Kidney glomerular epithelial cell (primary cell): ENCODE measurements around the gene BBS1.

Experiments
- DNase-seq: peaks from one replicate; lab custom pipeline; 2025; lab: John Stamatoyannopoulos, UW

The BBS1 gene

GRCh38 chr11:66477263-66478201, 32.9 kb upstream of the BBS1 start:
- DNase-seq = no peak

GRCh38 chr11:66478729-66479393, 31.6 kb upstream of the BBS1 start:
- DNase-seq = no peak

DNA sequence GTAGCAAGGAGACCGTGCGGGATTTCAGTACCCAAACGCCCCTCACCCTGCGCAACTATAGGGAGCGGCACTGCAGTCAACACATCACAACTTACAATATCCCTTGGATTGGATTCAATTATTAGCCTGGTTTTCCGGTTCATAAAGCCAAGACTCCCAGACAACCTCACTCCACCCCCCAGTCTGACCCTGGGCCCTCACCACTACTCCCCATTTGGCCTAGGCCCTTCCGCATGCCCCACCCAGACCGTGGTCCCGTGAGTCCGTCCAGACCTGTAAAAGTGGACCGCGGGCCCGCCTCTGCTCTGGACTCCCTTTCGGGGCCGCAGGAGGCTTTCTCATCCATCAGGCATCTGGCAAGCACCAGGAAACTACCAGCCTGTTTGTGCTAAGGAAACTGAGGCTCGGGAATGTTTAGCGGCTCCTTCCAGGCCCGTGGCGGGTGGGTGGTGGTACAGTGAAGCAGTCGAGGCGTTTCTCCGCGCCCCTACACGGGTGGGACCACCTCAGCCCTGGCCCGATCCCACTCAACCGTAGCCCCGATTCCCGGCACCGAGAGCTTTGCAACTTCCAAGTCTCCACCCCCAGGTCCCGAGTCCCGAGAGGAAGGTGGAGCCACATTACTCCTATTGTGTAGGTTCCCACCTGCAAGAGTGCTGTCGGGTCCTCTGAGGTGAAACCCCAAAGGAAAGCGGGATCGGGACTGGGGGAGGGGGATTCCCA, 30.9 kb upstream of the BBS1 start:
- peak; percentile 63 for DNase-seq

DNA sequence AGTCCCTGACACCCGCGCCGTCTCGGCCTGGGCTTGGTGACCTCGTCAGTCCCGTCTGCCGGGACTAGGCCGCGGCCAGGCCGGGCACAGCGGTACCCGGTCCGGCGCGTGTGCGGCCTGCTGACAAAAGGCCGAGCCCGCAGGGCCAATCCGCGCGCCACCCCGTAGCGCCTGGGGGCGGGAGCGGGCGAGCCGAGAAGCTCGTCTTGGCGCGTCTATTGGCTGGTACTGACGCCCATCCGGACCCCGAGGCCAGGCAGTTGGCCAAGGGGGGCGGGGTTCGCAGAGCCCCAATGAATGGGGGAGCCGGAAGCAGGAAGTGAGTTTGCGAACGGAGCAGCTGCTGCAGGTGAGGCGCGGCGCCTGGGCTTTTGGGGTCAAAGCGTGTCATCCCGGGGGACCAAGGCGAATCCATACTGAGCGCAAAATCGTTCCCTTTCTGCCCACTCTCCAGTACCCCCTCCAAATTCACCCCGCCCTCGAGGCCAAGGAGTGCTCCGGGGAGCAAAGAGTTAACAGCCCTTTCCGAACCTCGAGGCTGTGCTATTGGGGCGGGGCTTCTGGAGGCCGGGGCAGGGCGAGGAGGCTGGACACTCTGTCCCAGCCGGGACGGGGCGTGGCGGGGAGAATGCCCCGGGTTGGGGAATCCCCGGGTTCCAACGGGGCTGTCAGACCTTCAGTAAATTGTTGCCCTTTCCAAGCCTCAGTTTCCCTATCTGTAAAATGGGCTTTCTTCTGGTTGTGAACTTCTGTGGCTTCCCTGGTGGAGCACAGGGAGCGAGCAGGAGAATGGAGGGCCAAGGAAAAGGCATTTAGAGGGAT, 30.1 kb upstream of the BBS1 start, which contains the start of gene DPP3:
TSS of gene DPP3 (plus strand) at position 318 of the 822 bp plus-strand sequence. CDS start 1,767 bp downstream, outside the sequence.
- DNase-seq = peak; percentile 95

GRCh38 chr11:66484806-66485380, 25.5 kb upstream of the BBS1 start:
- DNase-seq = no peak

GRCh38 chr11:66488957-66489356, 21.5 kb upstream of the BBS1 start:
- DNase-seq = no peak

DNA sequence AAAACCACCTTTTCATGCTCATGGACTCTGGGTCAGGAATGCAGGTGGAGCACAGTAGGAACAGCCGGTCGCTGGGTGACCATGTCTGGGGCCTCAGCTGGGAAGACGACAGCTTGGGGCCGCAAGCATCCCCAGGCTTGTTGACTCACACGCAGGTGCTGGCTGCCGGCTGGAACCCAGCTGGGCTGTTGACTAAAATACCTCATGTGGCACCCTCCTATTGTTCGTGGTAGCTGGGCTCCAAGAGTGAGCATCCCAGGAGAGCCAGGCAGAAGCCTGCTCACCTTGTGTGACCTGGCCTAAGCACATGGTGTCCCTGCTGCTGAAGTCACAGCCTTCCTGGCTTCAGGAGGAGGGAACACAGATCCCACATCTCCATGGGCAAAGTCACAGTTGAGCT, 20.8 kb upstream of the BBS1 start:
- DNase-seq = no peak

DNA sequence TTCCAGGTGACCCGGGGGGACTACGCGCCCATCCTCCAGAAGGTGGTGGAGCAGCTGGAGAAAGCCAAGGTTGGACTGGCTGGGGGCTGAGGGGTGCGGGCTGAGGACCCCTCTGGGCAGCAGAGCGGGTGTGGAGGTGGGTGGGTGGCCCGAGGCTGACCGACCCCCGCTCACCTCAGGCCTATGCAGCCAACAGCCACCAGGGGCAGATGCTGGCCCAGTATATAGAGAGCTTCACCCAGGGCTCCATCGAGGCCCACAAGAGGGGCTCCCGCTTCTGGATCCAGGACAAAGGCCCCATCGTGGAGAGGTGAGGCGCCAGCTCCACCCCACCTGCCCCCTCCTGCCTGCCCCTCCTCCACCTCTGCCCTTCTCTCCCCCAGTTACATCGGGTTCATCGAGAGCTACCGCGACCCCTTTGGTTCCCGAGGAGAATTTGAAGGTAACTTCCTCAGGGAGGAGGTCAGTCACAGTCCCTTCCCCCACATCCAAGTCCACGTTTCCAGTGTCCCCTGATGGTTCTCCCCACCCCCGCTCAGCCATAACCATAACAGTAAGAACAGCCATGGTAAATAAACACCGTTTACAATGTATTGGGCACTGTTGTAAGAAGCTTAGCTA, 19.0 kb upstream of the BBS1 start:
- no peak for DNase-seq

DNA sequence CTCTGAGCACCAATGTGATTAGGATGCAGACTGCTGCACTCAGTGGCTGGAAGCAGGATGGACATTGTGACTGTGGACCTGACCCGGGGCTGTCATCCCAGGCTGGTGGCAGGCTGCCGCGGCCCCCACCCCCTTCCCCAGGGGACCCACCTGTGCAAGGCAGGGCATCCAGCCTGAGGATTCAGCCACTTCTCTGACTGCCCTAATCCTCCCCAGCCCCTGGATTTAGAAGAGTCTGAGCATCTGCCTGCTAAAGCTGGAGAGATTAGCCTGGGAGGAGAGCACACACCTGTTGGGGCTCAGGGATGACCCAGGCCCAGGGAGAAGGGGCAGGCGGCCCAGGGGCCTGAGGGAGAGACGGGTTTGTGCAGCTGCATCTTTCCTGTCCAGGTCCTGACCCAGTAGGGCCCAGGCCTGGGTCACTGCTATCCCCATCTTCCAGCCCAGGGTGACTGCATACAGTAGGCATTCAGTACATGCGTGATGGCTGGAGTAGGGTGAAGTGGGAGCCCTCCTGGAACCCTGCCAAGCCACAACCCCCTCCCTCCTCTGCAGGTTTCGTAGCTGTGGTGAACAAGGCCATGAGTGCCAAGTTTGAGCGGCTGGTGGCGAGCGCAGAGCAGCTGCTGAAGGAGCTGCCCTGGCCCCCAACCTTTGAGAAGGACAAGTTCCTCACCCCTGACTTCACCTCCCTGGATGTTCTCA, 18.1 kb upstream of the BBS1 start:
- DNase-seq = no peak

GRCh38 chr11:66493130-66493529, 17.3 kb upstream of the BBS1 start:
- DNase-seq = no peak

DNA sequence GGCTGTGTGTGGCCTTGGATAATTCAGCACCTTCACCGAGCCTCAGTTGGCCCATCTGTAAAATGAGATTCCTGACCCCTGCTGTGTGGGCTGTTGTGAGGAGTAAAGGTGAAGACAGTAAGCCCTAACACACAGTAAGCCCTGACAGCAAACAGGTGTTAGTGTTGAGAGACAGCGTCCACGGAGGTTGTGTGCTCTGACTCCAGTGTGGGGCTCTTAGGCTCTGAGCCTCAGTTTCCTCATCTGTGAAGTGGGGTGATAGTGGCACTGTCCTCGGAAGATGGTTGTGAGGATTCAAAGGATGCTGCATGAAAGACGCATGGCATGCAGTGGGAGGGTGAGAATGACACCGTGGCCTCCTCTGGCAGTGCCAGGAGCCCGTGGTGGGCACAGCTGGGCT, 16.0 kb upstream of the BBS1 start:
- no peak for DNase-seq

GRCh38 chr11:66494935-66495334, 15.5 kb upstream of the BBS1 start:
- DNase-seq = no peak

DNA sequence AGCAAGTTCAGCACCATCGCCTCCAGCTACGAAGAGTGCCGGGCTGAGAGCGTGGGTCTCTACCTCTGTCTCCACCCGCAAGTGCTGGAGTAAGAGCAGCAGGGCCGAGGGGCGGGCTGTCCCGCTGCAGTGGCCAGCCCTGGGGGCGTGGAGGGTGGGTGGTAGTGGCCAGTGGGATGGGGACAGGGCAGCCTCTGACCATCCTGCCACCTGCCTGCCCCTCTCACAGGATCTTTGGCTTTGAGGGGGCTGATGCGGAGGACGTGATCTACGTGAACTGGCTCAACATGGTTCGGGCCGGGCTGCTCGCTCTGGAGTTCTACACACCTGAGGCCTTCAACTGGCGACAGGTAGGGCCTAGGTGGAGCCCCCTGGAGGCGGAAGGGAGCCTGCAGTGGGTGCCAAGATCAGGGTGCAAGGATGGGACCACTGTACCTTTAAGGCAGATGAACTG, 15.0 kb upstream of the BBS1 start:
- no peak for DNase-seq

- no peak for DNase-seq
Observed at GRCh38 chr11:66497206-66497605, 13.2 kb upstream of the BBS1 start.

DNA sequence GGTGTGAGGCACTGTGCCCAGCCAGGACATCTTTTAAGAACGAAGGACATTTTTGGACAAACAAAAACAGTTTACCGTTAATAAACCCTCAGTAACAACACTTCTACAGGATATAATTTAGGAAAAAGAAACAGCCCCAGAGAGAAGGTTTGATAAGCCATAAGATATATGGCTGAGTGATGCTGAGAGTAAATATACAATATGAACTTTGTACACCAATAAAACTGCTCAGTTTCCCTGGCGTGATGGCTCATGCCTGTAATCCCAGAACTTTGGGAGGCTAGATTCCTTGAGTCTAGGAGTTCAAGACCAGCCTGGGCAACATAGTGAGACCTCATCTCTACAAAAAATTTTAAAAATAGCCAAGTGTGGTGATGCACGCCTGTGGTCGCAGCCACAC, 11.9 kb upstream of the BBS1 start:
- no peak for DNase-seq

GRCh38 chr11:66505276-66505816, 5.1 kb upstream of the BBS1 start:
- DNase-seq = no peak

- DNase-seq = no peak
Observed at GRCh38 chr11:66509131-66509561, 1.3 kb upstream of the BBS1 start.

DNA sequence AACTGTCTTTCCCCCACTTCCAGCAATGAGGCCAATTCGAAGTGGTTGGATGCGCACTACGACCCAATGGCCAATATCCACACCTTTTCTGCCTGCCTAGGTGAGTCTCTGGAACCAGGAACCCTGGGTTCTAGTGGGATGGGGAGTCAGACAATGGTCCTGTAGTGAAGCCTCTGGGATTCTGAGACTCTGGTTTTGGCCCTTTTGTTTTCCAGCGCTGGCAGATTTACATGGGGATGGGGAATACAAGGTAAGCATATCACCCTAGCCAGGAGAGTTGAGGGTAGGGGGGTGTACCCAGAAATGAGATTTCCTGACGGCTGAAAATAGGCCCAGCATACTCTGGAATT, 530 bp downstream of the BBS1 start:
- no peak for DNase-seq

DNA sequence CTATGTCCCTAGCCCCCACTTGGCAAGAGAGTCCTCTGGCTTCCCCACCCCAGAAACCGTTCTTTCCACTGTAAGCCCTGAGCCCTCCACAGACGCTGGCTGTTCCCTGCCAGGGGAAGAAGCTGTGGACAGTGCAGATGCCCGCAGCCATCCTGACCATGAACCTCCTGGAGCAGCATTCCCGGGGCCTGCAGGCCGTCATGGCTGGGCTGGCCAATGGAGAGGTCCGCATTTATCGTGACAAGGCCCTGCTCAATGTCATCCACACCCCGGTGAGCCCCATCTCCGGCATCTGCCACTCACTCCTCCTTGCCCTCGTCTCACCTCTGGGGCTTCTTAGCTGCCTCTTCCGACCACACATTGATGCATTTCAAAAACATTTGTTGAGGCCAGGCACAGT, 13.2 kb downstream of the BBS1 start:
- no peak for DNase-seq
